K562 (cell line): Measurements from ENCODE around the gene SPATA17. TPM values are rescaled to one million over a fixed set of nuclear protein-coding genes. Genes with fewer than 3 reads are reported as not detected.
A peak's percentile ranks its signal among the peaks of the same experiment; 100 is the strongest.

Experiments
- ATAC-seq: fragments of 200-7000 bp; cut with Tn5 transposase; 3 replicates; pipeline ENCODE4 v1.9.1; 2020; ENCODE audit warnings: moderate library complexity
- BruUV-seq: library from RNA; stranded (reverse); fragments of 400-500 nt; replicated peaks from 2 replicates; lab custom pipeline; 2021; lab: Mats Ljungman, UMichigan
- CTCF ChIA-PET: fragments of 300-600 bp; formaldehyde crosslinking; extraction: SDS; loops from one replicate; lab custom pipeline; 2021; ENCODE audit warnings: low intra/inter-chr PET ratio; lab: Yijun Ruan, JAX
- POLR2A ChIA-PET: fragments of 300-600, 350-650 bp; sonication (Branson Sonifier 250); formaldehyde crosslinking; extraction: SDS; loops from one replicate; lab custom pipeline; 2021; ENCODE audit warnings: antibody characterized with exemption, inconsistent platforms; lab: Yijun Ruan, JAX
- DNase-seq, 4 experiments: peaks; one replicate each; pipeline versions ENCODE4 v3.0.0 to v3.0.0-alpha.2; 2011 to 2018; ENCODE audit warnings: low spot score in 3 of 4, mixed read lengths in 3 of 4; ENCODE audit errors: extremely low read depth in 1 of 4
- FAIRE-seq: peaks from 2 replicates; lab custom pipeline; 2011; peaks lifted over from hg19 to GRCh38; lab: Jason Lieb, UNC
- H2AFZ ChIP-seq: 2 replicates; pipeline ENCODE4 v1.6.0; 2011; ENCODE audit warnings: low read depth, low read length, control low read depth, inconsistent platforms
- H3K27ac ChIP-seq: fragments of 200-600 bp; 3 replicates; pipeline ENCODE4 v1.8.0; 2011; ENCODE audit warnings: low read depth, mild to moderate bottlenecking, control low read depth, inconsistent platforms, low read length, moderate library complexity, mixed read lengths; ENCODE audit errors: extremely low read depth
- H3K27me3 ChIP-seq, 2 experiments: fragments of 300-600 bp in 1 of 2; 2 replicates in 1 of 2; 3 replicates in 1 of 2; pipeline versions ENCODE4 v1.6.0 to v1.8.0; 2011; ENCODE audit warnings: inconsistent platforms in 2 of 2, low read length in 2 of 2, mild to moderate bottlenecking in 1 of 2, mixed read lengths in 1 of 2, moderate library complexity in 1 of 2; ENCODE audit not compliant: control insufficient read depth in 2 of 2, insufficient read depth in 2 of 2
- H3K36me3 ChIP-seq: fragments of 300-600 bp; 3 replicates; pipeline ENCODE4 v1.8.0; 2011; ENCODE audit warnings: mild to moderate bottlenecking, low read length, inconsistent platforms; ENCODE audit not compliant: control insufficient read depth, insufficient read depth
- H3K4me1 ChIP-seq, 2 experiments: fragments of 200-600 bp in 1 of 2; replicated peaks in 1 of 2; 2 replicates in 1 of 2; 3 replicates in 1 of 2; pipeline versions ENCODE4 v1.5.1 to v1.8.0; 2011; ENCODE audit warnings: inconsistent platforms in 2 of 2, low read length in 2 of 2, mild to moderate bottlenecking in 1 of 2, mixed read lengths in 1 of 2, moderate library complexity in 1 of 2; ENCODE audit not compliant: control insufficient read depth in 2 of 2, insufficient read depth in 2 of 2
- H3K4me2 ChIP-seq: 2 replicates; pipeline ENCODE4 v1.6.1; 2011; ENCODE audit warnings: low read length, control low read depth, inconsistent platforms, mixed read lengths; ENCODE audit not compliant: insufficient read depth
- H3K4me3 ChIP-seq: fragments of 200-600 bp; sonication (generic), shearing (Covaris generic); 2 replicates; pipeline ENCODE4 v1.5.1; 2016; ENCODE audit warnings: control low read depth, inconsistent platforms
- H3K79me2 ChIP-seq: fragments of 200-600 bp; 3 replicates; pipeline ENCODE4 v1.8.0; 2011; ENCODE audit warnings: low read length, inconsistent platforms; ENCODE audit not compliant: control insufficient read depth, insufficient read depth
- H3K9ac ChIP-seq, 2 experiments: 2 replicates each; pipeline versions ENCODE4 v1.6.0 to v1.6.1; 2011; ENCODE audit warnings: low read depth in 2 of 2, low read length in 2 of 2, control low read depth in 1 of 2, inconsistent platforms in 1 of 2, mild to moderate bottlenecking in 1 of 2, mixed read lengths in 1 of 2; ENCODE audit not compliant: insufficient read depth in 1 of 2
- H3K9me1 ChIP-seq: one replicate; pipeline ENCODE4 v1.6.0; 2011; ENCODE audit warnings: inconsistent platforms, mild to moderate bottlenecking, low read length, moderate library complexity; ENCODE audit not compliant: control insufficient read depth, insufficient read depth
- H3K9me3 ChIP-seq: replicated peaks from 2 replicates; pipeline ENCODE4 v1.5.1; 2011; ENCODE audit warnings: low read depth, low read length, inconsistent platforms; ENCODE audit not compliant: control insufficient read depth, insufficient read depth
- H4K20me1 ChIP-seq: replicated peaks from 2 replicates; pipeline ENCODE4 v1.6.1; 2011; ENCODE audit warnings: low read length, inconsistent platforms, mixed read lengths; ENCODE audit not compliant: control insufficient read depth, insufficient read depth
- BCOR ChIP-seq: fragments of 450-650 bp; IDR thresholded peaks from 2 replicates; pipeline ENCODE4 v1.6.1; 2016
- ESRRB ChIP-seq: fragments of 250-450 bp; sonication (Bioruptor Pico); IDR thresholded peaks from 2 replicates; pipeline ENCODE4 v1.5.0; 2020; ENCODE audit warnings: mild to moderate bottlenecking, moderate library complexity, borderline replicate concordance
- HDAC1 ChIP-seq, 2 experiments: fragments of 450-650 bp; IDR thresholded peaks; 2 replicates each; pipeline ENCODE4 v1.6.1; 2016 to 2017; ENCODE audit warnings: inconsistent platforms in 1 of 2, mild to moderate bottlenecking in 1 of 2, moderate library complexity in 1 of 2
- ILK ChIP-seq: fragments of 450-650 bp; IDR thresholded peaks from 2 replicates; pipeline ENCODE4 v1.6.1; 2016; ENCODE audit warnings: missing genetic modification characterization, low read depth, mild to moderate bottlenecking, missing compliant biosample characterization, moderate library complexity, borderline replicate concordance
- NEUROD1 ChIP-seq: fragments of 150-350 bp; IDR thresholded peaks from 2 replicates; pipeline ENCODE4 v1.6.1; 2014; ENCODE audit warnings: borderline replicate concordance, low read length, low read depth; ENCODE audit not compliant: partially characterized antibody
- RAD21 ChIP-seq, 2 experiments: fragments of 250-450 bp in 1 of 2; fragments of 450-650 bp in 1 of 2; sonication (Bioruptor Pico) in 1 of 2; formaldehyde crosslinking in 1 of 2; IDR thresholded peaks in 1 of 2; conservative IDR thresholded peaks in 1 of 2; 2 replicates each; pipeline versions ENCODE4 v1.4.0 to v1.8.0; 2020 to 2022; ENCODE audit warnings: mild to moderate bottlenecking in 2 of 2, moderate library complexity in 1 of 2
- WGBS: fragments of 100-300 bp; shearing (Covaris generic); methylation state at CpG from one replicate; pipeline ENCODE4 v1.1.6; 2016; ENCODE audit warnings: low coverage, mixed read lengths; ENCODE audit not compliant: insufficient coverage; ENCODE audit errors: missing lambda C conversion rate; 5-methylcytosine and 5-hydroxymethylcytosine counted together
- in situ Hi-C: fragments of 300-500 bp; cut with MboI; formaldehyde crosslinking; loops from 4 replicates; pipeline ENCODE4 v1.15.0; 2018; ENCODE audit warnings: inconsistent platforms, mixed read lengths
- intact Hi-C: fragments of 100-400 bp; cut with micrococcal nuclease; formaldehyde crosslinking; loops from 2 replicates; pipeline ENCODE4 v1.14.2; 2022
- polyA plus RNA-seq, 8 experiments: library from polyadenylated mRNA; depleted of rRNA in 4 of 8; stranded (reverse) in 5 of 8; unstranded in 3 of 8; fragments of >200 nt; fragmentation: Nextera tagmentation in 2 of 8; fragmentation: Illumina TruSeq in 1 of 8; extraction: Ambion mirVana in 2 of 8; extraction: Trizol in 1 of 8; gene quantifications; 2 replicates each; pipeline versions ENCODE4 v1.2.1 to v1.2.3, GENCODE V29; 2011 to 2014; ENCODE audit warnings: inconsistent platforms in 1 of 8, missing spikeins in 1 of 8
- total RNA-seq, 7 experiments: library from RNA; depleted of rRNA in 6 of 7; stranded (reverse); fragments of >200 nt in 6 of 7; fragmentation: Illumina TruSeq in 2 of 7; extraction: Trizol in 2 of 7; gene quantifications; 2 replicates each; pipeline versions ENCODE4 v1.2.1 to v1.2.3, GENCODE V29; 2011 to 2021; ENCODE audit warnings: low replicate concordance in 1 of 7
- TF ChIP-seq, protein P1 (sequence below): fragments of 250-450 bp; sonication (Bioruptor Pico); IDR thresholded peaks from 2 replicates; pipeline ENCODE4 v1.4.0; 2020; ENCODE audit warnings: borderline replicate concordance
- TF ChIP-seq, protein P2 (sequence below): fragments of 450-650 bp; IDR thresholded peaks from 2 replicates; pipeline ENCODE4 v1.6.1; 2017; ENCODE audit warnings: antibody characterized with exemption
- TF ChIP-seq, protein P3 (sequence below): sonication (generic); formaldehyde crosslinking; IDR thresholded peaks from 2 replicates; pipeline ENCODE4 v1.8.0; 2022; ENCODE audit warnings: mild to moderate bottlenecking, missing genetic modification reagents
- TF ChIP-seq, protein P4 (sequence below), 2 experiments: IDR thresholded peaks in 1 of 2; conservative IDR thresholded peaks in 1 of 2; 2 replicates each; pipeline ENCODE4 v1.6.1; 2016; ENCODE audit warnings: low read depth in 2 of 2, mild to moderate bottlenecking in 1 of 2, missing compliant biosample characterization in 1 of 2, missing genetic modification characterization in 1 of 2, moderate library complexity in 1 of 2

The SPATA17 gene
- total and polyA plus RNA-seq, 9 of the 15 experiments (the other 6 are each of a cell fraction or from before 2014, with no cell fraction given) = 0.04 to 0.11 TPM; not detected in 7

DNA sequence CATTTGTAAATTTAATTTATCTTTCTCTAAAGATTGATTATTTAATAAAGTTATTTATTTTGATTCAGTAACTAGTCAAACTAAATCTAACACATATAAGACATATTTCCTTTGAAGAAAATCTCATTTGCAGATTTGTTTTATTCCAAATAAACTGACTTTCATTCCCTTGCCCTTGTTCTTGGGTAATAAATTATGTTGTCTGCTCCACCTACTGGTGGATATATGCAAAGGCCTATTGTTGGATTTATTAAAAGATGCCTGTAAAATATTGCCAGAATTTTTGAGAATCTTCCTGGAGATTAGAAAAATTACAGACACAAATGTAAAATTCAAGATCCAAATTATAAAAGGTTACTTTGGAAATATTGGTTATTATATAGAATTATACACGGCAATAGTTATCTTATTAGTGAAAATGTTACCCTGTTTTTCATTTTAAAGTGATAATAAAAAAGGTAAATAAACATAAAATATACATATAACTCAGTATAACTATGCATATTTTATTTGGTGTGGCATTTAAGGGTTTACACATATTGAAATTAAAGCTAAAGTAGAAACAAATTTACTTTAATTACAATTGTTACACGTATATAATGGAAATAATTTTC, 116.1 kb downstream of the SPATA17 start:
- ChIA-PET POLR2A (no interaction called here), CTCF (no interaction called here)
- H3K4me1 ChIP-seq = no peaks in the 10 kb centered on the region
- WGBS = 4% methylated on average over 2 of the region's 2 CpGs
- no peak overlapping the region for H3K27ac ChIP-seq
- BruUV-seq = no TSS peak
- in situ Hi-C loops (no loop called here), intact Hi-C loops (no loop called here)
- no peaks in the 10 kb centered on the region for H4K20me1 ChIP-seq
- DNase-seq = peak in 3 of 4 experiments; percentile 10 to 12 (median 12)
- FAIRE-seq = no peak
- H3K36me3 ChIP-seq = no peaks in the 10 kb centered on the region
- H3K4me3 ChIP-seq = no peak overlapping the region
- no peaks in the 10 kb centered on the region for H3K79me2 ChIP-seq
- no peak overlapping the region for H2AFZ ChIP-seq
- no peaks in the 10 kb centered on the region for H3K27me3 ChIP-seq
- no peak overlapping the region for H3K4me2 ChIP-seq
- ATAC-seq = no peak
- H3K9me1 ChIP-seq = no peaks in the 10 kb centered on the region
- no peak overlapping the region for H3K9ac ChIP-seq
- no peaks in the 10 kb centered on the region; the same call in 1 of the 2 replicates for H3K9me3 ChIP-seq
- TF ChIP-seq RAD21 (CRISPR knock-in tag; conservative IDR thresholded peaks at IDR 0.05 in 1 of 2, IDR thresholded peaks at IDR 0.05 in 1 of 2) (peak in 1 of 2 experiments; percentile 56; a peak in 3 of 4 replicates), NEUROD1 (no peak), BCOR (no peak), ESRRB (CRISPR knock-in tag) (no peak), ILK (no peak), HDAC1 (IDR thresholded peaks at IDR 0.05) (no peak)
- TF ChIP-seq, protein P1, sequence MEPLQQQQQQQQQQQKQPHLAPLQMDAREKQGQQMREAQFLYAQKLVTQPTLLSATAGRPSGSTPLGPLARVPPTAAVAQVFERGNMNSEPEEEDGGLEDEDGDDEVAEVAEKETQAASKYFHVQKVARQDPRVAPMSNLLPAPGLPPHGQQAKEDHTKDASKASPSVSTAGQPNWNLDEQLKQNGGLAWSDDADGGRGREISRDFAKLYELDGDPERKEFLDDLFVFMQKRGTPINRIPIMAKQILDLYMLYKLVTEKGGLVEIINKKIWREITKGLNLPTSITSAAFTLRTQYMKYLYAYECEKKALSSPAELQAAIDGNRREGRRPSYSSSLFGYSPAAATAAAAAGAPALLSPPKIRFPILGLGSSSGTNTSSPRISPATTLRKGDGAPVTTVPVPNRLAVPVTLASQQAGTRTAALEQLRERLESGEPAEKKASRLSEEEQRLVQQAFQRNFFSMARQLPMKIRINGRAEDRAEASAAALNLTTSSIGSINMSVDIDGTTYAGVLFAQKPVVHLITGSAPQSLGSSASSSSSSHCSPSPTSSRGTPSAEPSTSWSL (CRISPR knock-in tag) = no peak
- TF ChIP-seq, protein P2, sequence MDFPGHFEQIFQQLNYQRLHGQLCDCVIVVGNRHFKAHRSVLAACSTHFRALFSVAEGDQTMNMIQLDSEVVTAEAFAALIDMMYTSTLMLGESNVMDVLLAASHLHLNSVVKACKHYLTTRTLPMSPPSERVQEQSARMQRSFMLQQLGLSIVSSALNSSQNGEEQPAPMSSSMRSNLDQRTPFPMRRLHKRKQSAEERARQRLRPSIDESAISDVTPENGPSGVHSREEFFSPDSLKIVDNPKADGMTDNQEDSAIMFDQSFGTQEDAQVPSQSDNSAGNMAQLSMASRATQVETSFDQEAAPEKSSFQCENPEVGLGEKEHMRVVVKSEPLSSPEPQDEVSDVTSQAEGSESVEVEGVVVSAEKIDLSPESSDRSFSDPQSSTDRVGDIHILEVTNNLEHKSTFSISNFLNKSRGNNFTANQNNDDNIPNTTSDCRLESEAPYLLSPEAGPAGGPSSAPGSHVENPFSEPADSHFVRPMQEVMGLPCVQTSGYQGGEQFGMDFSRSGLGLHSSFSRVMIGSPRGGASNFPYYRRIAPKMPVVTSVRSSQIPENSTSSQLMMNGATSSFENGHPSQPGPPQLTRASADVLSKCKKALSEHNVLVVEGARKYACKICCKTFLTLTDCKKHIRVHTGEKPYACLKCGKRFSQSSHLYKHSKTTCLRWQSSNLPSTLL = no peak
- TF ChIP-seq, protein P3, sequence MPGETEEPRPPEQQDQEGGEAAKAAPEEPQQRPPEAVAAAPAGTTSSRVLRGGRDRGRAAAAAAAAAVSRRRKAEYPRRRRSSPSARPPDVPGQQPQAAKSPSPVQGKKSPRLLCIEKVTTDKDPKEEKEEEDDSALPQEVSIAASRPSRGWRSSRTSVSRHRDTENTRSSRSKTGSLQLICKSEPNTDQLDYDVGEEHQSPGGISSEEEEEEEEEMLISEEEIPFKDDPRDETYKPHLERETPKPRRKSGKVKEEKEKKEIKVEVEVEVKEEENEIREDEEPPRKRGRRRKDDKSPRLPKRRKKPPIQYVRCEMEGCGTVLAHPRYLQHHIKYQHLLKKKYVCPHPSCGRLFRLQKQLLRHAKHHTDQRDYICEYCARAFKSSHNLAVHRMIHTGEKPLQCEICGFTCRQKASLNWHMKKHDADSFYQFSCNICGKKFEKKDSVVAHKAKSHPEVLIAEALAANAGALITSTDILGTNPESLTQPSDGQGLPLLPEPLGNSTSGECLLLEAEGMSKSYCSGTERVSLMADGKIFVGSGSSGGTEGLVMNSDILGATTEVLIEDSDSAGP (CRISPR knock-in tag) = no peak
- TF ChIP-seq, protein P4, sequence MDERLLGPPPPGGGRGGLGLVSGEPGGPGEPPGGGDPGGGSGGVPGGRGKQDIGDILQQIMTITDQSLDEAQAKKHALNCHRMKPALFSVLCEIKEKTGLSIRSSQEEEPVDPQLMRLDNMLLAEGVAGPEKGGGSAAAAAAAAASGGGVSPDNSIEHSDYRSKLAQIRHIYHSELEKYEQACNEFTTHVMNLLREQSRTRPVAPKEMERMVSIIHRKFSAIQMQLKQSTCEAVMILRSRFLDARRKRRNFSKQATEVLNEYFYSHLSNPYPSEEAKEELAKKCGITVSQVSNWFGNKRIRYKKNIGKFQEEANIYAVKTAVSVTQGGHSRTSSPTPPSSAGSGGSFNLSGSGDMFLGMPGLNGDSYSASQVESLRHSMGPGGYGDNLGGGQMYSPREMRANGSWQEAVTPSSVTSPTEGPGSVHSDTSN (CRISPR knock-in tag; IDR thresholded peaks at IDR 0.05; ENCODE audit: low read depth) = no peak
- TF ChIP-seq, protein P4 (tag; conservative IDR thresholded peaks at IDR 0.05; ENCODE audit: low read depth) = peak; percentile 64
